HG03565 (cell line): Measurements from ENCODE around the gene FADS2.

Experiments used
- ATAC-seq: cut with Tn5 transposase; IDR thresholded peaks from one replicate; pipeline ENCODE4 v1.9.1; 2021; ENCODE audit warnings: mild to moderate bottlenecking, moderate library complexity; ENCODE audit not compliant: unreplicated experiment

The FADS2 gene

DNA sequence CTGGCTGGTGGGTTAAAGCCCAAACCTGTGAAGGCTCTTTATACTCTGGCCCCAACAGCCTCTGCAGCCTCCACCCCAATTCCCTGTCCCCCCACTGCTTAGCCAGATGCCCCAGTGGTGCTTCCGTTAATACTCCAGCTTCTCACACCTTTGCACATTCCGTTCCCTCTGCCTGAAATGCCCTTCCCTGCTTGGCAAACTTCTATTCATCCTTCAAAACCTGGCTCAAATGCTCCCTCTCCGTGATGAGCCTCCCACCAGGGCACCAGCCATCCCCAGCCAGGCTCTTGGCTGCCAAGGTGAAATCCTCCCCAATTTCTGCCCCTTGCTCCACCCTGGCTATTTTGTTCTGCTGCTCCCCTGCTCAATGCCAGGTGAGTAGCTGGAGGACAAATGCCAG is 75.7 kb downstream of the FADS2 start:
- ATAC-seq = no peak

- no peak for ATAC-seq
Measured at GRCh38 chr11:61904539-61905048, 76.5 kb downstream of the FADS2 start.

DNA sequence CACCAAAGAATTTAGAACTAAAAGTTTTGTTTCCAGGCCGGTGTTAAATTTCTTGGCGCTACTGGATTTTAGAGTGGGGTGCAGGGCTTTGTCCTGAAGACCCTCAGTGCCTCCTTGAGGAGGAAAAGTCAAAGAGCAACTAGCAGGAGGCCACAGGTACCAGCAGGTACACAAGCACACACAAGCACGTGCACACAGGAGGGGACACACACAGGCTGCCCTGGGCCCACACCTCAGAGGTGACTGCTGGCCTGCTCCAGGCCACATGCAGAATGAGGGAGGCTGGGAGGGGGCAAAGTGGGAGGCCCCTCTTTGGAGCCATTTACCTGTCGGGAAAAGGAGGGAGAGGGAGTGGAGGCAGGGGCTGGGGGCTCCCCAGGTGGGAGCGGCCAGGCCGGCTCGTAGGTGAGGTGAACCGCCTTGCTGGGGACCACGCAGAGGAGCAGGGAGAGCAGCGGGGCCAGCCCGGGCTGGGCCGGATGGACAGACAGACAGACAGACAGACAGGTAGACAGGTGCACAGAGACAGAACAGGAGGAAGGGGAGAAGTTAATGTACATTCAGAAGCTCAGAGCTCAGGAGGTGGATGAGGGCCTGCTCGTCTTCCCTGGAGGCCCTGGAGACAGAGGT is 77.1 kb downstream of the FADS2 start:
- no peak for ATAC-seq

GRCh38 chr11:61905801-61906521 is 77.9 kb downstream of the FADS2 start:
- no peak for ATAC-seq

- no peak for ATAC-seq
Measured at GRCh38 chr11:61906522-61906909, 78.4 kb downstream of the FADS2 start.

DNA sequence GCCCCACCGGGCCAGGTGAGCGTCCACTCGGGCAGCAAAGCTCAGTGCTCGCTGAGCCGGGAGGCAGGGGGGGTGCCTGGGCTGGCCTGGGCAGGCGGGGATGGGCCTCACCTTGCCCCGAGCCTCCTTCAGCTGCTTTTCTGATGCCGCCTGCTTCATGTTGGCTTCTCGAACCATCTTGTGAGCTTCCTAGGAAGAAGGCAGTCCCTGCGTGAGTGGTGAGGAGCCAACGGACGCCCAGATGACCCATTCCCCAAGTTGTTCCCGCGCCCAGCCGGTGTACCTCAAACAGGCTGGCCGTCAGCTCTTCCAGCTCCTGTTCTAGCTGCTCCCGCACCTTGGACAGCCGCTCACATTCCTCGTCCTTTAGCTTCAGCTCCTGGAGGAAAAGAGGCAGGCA is 79.2 kb downstream of the FADS2 start:
- no peak for ATAC-seq

DNA sequence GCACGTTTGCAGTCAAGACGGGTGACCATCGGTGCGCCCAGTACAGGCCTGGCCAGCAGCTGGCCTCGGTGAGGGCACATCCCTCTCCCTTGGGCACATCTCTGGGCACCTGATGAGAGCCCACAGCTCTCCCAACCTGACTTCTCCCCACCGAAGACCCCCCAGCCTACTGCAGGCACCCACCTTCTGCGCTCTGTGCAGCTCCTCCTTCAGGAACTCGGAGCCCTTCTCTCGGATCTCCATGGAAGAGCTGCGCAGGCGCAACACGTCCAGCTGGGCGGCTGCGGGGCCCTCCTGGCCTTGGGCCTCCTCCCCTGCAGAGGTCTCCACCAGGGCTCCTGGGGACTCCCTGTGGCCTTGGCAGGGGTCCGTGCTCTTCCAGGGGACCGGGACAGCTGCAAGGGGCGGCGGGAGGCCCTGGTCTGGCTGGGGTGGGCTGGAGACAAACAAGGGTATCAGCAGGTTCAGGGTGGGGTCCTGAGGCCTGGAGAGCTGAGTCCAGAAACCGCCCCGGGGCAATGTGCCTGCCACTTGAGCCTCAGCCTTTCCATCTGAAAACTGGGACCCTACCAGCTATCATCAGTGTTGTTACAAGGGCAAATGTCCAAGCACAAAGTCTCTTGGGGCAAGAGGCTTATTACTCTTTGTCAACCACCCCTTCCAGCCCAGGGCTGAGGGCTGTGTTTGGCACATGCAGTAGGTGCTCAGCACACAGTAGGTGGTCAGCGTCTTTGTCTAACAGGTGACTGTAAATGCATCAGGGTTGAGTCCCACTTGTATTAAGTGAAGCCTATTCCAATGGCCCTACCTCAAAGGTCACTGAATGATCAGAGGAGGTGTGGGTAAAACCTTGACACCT is 80.0 kb downstream of the FADS2 start:
- ATAC-seq = no peak

DNA sequence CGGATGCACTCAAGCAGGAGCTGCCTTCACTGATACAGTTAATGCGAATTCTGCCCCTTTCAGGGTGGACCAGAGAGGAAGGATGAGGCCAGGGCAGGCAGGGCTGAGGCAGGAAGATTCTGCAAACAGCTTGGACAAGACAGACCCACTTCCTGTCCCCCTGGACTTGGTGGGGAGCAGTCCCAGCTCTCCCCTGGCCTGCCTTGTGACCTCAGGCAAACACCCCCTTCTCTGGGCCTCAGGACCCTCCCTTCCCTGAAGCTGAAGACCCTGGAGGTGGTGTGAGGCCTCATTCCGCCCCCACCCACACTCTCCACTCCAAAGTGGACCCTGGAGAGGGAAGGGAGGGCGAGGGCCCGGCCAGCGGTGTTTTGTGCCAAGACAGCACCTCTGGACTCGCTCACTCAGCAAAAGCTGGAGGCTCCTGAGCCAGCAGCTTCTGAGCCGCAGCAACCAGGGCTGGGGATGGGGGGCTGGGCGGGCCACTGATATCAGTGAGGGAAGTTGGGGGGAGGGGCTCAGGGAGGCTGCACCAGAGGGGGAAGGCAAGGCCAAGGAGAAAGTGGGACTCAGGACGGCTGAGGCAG is 80.7 kb downstream of the FADS2 start:
- ATAC-seq = no peak

DNA sequence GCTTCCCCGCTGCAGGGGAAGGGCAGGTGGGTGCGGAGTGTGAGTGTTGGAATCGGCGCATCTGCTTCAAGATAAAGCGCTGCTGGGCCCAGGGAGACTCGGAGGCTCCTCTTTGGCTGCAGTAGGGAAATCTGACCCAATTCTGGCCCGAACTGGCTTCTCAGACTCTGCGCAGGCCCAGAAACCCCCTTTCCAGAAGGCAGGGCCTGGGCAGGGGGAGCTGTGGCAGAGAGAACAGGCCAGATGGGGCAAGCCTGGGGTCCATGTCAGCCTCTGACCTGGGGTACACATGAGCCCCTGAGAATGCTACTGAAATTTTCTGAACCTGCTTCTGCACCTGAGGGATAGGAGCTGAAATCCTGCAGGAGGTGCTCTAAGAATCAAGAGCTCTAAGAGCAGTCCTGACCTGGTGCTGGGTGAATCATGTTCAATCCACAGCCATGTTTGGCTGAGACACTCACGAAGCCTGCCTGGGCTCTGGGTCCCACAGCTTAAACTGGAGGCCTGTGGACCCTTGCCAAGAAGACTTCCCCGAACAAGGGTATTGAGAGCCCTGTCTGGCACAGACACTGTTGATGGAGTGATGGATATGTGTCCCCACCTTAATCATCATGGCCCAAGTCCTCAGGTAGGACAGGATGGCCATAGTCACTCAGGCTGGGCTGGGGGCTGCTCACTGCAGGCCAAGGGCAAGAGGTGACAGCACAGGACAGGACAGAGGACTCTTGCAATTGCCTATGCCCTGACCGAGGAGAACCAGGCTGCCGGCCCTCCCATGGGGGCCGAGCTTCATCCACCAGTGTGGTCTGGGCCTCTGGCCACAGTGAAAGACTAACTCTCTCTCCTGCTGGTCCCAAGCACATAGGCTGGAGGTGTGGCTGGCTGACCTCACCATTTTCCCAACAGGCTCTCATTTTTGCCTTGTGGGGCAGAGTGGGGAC is 82.4 kb downstream of the FADS2 start:
- no peak for ATAC-seq

GRCh38 chr11:61911128-61911700 is 83.1 kb downstream of the FADS2 start:
- no peak for ATAC-seq

GRCh38 chr11:61911701-61912529 is 83.8 kb downstream of the FADS2 start:
- ATAC-seq = no peak

- no peak for ATAC-seq
Measured at GRCh38 chr11:61912530-61912898, 84.4 kb downstream of the FADS2 start.

DNA sequence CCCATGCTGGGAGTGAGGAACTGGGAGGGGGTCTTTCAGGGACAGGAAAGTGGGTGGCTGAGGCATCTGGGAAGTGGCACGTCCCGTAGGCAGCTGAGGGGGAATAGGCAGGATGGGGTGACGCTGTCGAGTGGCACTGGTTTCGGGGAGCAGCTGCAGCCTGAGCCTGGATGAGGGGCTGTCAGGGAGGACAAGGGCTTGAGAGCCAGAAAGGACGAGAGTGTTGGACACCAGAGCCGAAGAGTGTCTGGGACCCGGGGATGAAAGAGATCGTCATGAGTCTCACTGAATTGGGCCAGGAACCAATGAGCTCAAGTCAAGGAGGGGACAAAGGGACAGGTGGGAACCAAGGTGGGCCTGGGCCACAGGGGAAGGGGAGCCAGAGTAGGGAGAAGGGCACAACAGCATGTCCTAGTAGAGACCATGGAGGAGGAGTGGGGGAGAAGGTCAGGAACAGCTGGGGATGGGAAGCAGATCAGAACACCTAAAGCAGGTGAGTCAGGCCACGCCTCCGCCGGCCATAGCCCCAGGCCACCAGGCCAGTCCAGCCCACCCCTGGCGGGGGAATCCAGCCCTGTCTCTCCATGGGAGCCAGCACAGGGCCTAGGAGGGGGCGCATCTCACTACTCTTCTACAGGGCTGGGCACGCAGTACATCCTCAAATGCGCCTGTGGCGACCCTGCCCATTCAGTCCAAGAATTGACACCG is 85.0 kb downstream of the FADS2 start:
- ATAC-seq = no peak

DNA sequence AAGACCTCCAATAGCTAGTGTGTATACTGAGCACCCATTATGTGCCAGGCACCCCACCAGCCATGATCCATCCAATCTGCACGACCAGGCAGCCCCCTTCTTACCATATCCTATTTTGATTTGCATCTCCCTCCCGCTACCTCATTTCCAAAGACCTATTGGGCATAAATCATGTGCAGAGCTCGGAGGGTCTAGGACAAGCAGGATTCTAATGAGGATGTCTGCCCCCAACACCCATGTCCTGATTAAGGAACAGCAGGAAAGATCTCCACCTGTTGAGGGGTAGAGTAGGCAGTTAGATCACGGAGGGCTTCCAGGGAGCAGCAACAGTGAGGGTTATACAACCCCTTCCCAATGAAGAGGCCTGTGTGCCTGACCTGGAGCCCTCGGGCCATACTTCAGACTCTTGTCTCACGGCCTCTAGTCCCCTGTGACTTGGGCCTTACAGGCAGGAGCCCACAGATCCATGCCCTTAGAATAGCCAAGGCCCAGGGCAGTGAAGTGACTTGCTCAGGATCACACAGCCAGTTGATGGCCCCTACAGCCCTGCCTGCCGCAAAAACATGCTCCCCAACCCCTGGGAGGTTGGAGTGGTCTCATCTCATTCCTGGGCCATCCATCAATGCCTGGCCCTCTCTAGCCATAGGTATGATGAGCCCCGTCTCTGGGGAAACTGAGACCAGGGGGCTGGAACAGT is 85.7 kb downstream of the FADS2 start:
- no peak for ATAC-seq

DNA sequence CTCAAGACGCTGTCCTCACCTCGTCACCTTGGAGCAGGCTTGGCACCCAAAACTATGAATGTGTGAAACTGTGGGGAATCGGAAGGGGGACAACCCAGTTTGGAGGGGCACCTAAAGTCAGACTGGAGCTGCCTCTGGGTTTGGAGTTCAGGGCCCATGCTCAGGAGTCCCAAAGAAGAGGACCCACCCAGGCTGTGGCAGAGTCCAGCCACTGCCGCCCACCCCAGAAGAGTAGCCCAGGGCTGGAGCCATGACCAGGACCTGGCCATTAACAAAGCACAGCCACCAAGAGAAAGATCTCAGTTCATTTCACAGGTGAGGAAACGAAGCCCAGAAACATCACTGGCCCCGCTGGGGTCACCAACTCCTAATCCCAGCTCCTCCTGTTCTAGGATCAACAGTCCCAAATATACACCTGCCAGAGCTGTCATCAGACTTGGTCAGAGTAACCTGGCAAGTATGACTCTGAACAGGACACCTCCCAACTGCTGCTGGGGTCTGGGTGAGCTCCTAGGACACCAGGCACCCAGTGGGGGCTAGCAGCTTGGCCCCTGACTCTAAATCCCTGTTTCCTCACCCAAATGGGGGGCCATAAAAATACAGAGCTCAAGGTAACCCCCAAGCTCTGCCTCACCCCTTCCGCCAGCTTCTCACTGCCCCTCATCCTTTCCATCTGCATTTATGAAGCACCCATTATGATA is 86.5 kb downstream of the FADS2 start:
- no peak for ATAC-seq

- no peak for ATAC-seq
Measured at GRCh38 chr11:61916737-61917333, 88.7 kb downstream of the FADS2 start.
